ENCODE results near the gene SRSF6.

SRSF6 gene

GRCh38 chr20:43458422-43458924 lies 777 bp downstream of the SRSF6 start:
- Histone ChIP-seq H3K4me2 (peak overlapping the region; percentile 34 to 99 (median 96); a peak in 18 of 22 replicates), H4K20me1 (peaks cover 46 to 56% (median 51%) of the 10 kb centered on the region in 11 experiments), H3K4me3 (peak overlapping the region; percentile 79 to 96 (median 95)), H3K4me1 (peaks cover 22 to 44% (median 28%) of the 10 kb centered on the region in 10 experiments), H3K27ac (peak overlapping the region; percentile 100), H3K36me3 (peaks cover 46 to 48% (median 47%) of the 10 kb centered on the region in 11 experiments), H3K27me3 (no peaks in the 10 kb centered on the region), H3K9ac (peak overlapping the region; percentile 100), H3K9me3 (replicated peaks in 1 of 11) (peaks cover 0 to 7% (median 0%) of the 10 kb centered on the region in 11 experiments; a peak in 3 of 22 replicates)
- TF ChIP-seq Cebpa-rat (IDR thresholded peaks at IDR 0.05), result no peak

DNA sequence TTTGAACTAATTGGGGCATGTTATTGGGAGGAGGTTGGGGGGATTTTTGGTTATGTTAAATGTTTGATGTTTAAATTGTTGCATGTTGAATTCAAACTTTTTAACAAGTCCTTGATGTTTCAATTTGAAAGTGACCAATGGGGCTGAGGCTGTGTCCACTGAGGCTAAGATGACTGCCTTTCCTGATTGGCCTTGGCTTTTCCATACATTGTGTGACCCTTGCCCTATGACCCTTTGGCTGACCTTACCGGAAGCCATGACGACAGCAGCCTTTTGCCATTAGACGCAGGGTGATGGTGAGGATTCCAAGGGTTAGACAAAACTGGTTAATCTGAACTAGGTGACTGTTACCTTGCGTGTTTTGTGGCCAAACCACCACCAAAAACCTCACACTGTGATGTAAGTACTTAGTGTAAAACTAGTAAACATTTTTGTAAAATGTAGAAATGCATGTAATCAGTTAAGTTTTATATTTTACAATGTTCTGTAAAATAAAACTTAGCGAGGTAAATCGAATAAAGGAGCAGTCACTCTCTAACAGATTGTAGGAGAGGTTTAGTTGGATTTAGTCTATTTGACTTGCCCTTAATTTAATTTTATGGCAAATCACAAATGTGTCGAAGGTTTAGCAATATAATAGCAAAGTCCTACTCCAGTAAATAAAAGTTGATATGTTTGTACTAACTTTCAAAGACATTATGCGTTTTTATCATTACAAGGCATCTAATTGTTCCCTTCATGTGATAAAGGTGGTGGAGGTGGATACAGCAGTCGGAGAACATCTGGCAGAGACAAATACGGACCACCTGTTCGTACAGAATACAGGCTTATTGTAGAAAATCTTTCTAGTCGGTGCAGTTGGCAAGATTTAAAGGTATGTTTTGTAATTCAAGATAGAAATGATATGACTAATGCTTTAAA lies 1.6 kb downstream of the SRSF6 start:
- Histone ChIP-seq H3K4me1 (peaks cover 22 to 44% (median 28%) of the 10 kb centered on the region in 10 experiments), H4K20me1 (peaks cover 55 to 64% (median 60%) of the 10 kb centered on the region in 11 experiments), H3K4me2 (peak overlapping the region; percentile 87 to 99 (median 96)), H3K9ac (peak overlapping the region; percentile 100), H3K9me3 (replicated peaks in 1 of 11) (peaks cover 0 to 7% (median 0%) of the 10 kb centered on the region in 11 experiments; a peak in 3 of 22 replicates), H3K4me3 (peak overlapping the region; percentile 79 to 96 (median 95)), H3K27me3 (no peaks in the 10 kb centered on the region), H3K27ac (peak overlapping the region in 6 of 11 experiments; percentile 0 to 100 (median 100); a peak in 7 of 22 replicates), H3K36me3 (peaks cover 54 to 56% (median 55%) of the 10 kb centered on the region in 11 experiments)
- TF ChIP-seq Cebpa-rat (IDR thresholded peaks at IDR 0.05), result no peak

DNA sequence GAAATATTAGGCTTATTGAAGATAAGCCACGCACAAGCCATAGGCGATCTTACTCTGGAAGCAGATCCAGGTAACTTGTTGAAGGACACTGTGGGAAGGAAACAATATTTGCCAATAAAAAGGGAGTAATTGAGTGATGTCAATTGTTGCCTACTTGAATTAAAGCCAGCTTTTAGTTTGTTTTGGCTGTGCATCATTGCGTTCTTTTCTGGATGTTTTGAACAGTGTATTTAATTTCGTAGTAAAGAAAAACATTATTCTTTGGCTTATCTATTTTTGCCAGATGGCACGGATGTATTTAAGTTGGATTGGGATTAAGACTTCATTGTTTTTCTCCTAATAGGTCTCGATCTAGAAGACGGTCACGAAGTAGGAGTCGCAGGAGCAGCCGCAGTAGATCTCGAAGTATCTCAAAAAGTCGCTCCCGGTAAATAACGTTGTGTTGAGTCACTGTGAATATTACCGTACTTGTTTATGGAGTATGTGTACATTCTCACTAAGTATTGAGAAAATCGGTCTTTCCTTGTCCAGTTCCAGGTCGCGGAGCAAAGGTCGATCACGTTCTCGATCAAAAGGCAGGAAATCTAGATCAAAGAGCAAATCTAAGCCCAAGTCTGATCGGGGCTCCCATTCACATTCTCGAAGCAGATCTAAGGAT lies 2.6 kb downstream of the SRSF6 start:
- Histone ChIP-seq H3K9me3 (replicated peaks in 1 of 11) (peaks cover 0 to 7% (median 0%) of the 10 kb centered on the region in 11 experiments; a peak in 3 of 22 replicates), H3K36me3 (peaks cover 64 to 66% (median 65%) of the 10 kb centered on the region in 11 experiments), H3K4me3 (peak overlapping the region in 3 of 10 experiments; percentile 3 to 96 (median 6); a peak in 5 of 20 replicates), H3K4me1 (peaks cover 22 to 44% (median 28%) of the 10 kb centered on the region in 10 experiments), H3K27ac (no peak overlapping the region), H4K20me1 (peaks cover 65 to 74% (median 70%) of the 10 kb centered on the region in 11 experiments), H3K27me3 (no peaks in the 10 kb centered on the region), H3K4me2 (peak overlapping the region in 9 of 11 experiments; percentile 92 to 99 (median 96); a peak in 12 of 22 replicates), H3K9ac (no peak overlapping the region)
- TF ChIP-seq Cebpa-rat (IDR thresholded peaks at IDR 0.05), result no peak

- peak overlapping the region in 6 of 11 experiments; percentile 8 to 92 (median 26); a peak in 4 of 22 replicates for H3K4me2 ChIP-seq
Observed at GRCh38 chr20:43460830-43461200, 3.1 kb downstream of the SRSF6 start.

GRCh38 chr20:43461894-43462659 lies 4.4 kb downstream of the SRSF6 start:
- peaks cover 15 to 36% (median 21%) of the 10 kb centered on the region in 10 experiments; a peak in 19 of 20 replicates for H3K4me1 ChIP-seq
- no peaks in the 10 kb centered on the region for H3K27me3 ChIP-seq
- peaks cover 80 to 84% (median 83%) of the 10 kb centered on the region in 11 experiments for H3K36me3 ChIP-seq
- no peak overlapping the region for H3K4me3 ChIP-seq
- H4K20me1 ChIP-seq, result peaks cover 82 to 92% (median 87%) of the 10 kb centered on the region in 11 experiments
- no peaks in the 10 kb centered on the region for H3K9me3 ChIP-seq (replicated peaks in 1 of 11)
- H3K27ac ChIP-seq, result no peak overlapping the region
- 0 out of 22 replicates have a peak overlapping the region, but pooled peaks of 1 of the 11 experiments have one; percentile 2 for H3K4me2 ChIP-seq
- no peak for TF ChIP-seq Cebpa-rat (IDR thresholded peaks at IDR 0.05)
- H3K9ac ChIP-seq, result no peak overlapping the region

More at GRCh38 chr20:43460830-43461200, 3.1 kb downstream of the SRSF6 start:
- Histone ChIP-seq H3K9me3 (replicated peaks in 1 of 11) (peaks cover 0 to 6% (median 0%) of the 10 kb centered on the region in 11 experiments; a peak in 3 of 22 replicates), H3K4me1 (peaks cover 22 to 44% (median 28%) of the 10 kb centered on the region in 10 experiments), H4K20me1 (peaks cover 70 to 79% (median 75%) of the 10 kb centered on the region in 11 experiments), H3K27me3 (no peaks in the 10 kb centered on the region), H3K36me3 (peaks cover 70 to 71% (median 70%) of the 10 kb centered on the region in 11 experiments), H3K27ac (no peak overlapping the region), H3K4me3 (peak overlapping the region in 1 of 10 experiments; percentile 3; a peak in 2 of 20 replicates), H3K9ac (no peak overlapping the region)
- no peak for TF ChIP-seq Cebpa-rat (IDR thresholded peaks at IDR 0.05)

DNA sequence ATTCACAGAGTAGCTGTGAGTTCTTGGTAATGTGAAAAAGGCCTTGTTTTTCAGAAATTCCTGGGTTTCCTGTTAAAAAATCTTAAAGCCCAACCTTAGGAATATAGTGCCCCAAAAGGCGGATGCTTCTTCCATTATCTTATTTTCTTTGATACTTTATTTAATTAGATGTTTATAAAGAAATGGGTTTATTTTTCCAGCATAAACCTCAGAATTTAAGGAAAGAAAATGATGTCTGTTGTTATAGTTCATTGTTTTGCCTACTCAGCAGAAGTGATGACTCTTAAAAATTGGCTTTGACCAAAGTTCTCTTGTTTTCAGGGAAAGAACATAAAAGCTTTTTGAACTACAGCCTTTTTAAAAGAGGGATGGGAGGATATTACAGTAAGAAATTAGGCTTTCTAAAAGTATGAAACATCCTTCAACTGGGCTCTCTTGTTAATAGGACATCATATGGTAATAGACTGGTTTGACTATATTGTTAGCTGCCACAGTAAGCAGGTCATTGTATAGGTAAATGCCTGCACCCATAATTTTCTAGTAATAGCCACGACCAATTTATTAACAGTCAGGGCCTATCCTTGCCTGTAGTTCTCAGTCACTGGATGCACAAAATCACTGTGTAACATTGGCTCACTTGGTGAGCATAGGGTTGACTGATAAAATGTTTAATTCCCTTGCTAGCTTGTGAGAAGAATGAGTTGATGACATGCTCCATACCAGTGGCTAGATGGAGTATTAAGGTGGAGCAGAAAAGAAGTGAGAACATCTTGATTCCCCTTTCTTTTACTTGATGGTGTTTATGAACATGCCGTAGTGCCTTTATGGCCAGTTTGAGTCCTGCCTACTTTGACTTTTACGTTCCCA lies 5.2 kb downstream of the SRSF6 start:
- Histone ChIP-seq H3K27ac (no peak overlapping the region), H3K4me2 (0 out of 22 replicates have a peak overlapping the region, but pooled peaks of 1 of the 11 experiments have one; percentile 2), H3K4me3 (no peak overlapping the region), H3K4me1 (peaks cover 15 to 36% (median 21%) of the 10 kb centered on the region in 10 experiments; a peak in 19 of 20 replicates), H4K20me1 (peaks cover 91 to 100% (median 95%) of the 10 kb centered on the region in 11 experiments), H3K27me3 (no peaks in the 10 kb centered on the region), H3K9ac (no peak overlapping the region), H3K36me3 (peaks cover 84 to 92% (median 90%) of the 10 kb centered on the region in 11 experiments), H3K9me3 (replicated peaks in 1 of 11) (no peaks in the 10 kb centered on the region)
- TF ChIP-seq Cebpa-rat (IDR thresholded peaks at IDR 0.05), result no peak

GRCh38 chr20:43463527-43464218 lies 6.0 kb downstream of the SRSF6 start:
- no peaks in the 10 kb centered on the region for H3K9me3 ChIP-seq (replicated peaks in 1 of 11)
- H3K4me2 ChIP-seq, result no peak overlapping the region
- H3K4me1 ChIP-seq, result peaks cover 16 to 40% (median 22%) of the 10 kb centered on the region in 10 experiments; a peak in 19 of 20 replicates
- H3K4me3 ChIP-seq, result no peak overlapping the region
- no peak for TF ChIP-seq Cebpa-rat (IDR thresholded peaks at IDR 0.05)
- H3K27ac ChIP-seq, result no peak overlapping the region
- peaks cover 93 to 100% (median 99%) of the 10 kb centered on the region in 11 experiments for H4K20me1 ChIP-seq
- no peak overlapping the region for H3K9ac ChIP-seq
- peaks cover 90 to 100% (median 98%) of the 10 kb centered on the region in 11 experiments for H3K36me3 ChIP-seq
- no peaks in the 10 kb centered on the region for H3K27me3 ChIP-seq

Data from BLaER1 treated with 17β-estradiol and CSF1 and Interleukin-3, amounts not matched to agents 10 nM and 100 nM (cell line).